Loucy (cell line): ENCODE results near the gene ALDH1A2.
"Not testable (repeated sequence)": the region's sequence is repeated elsewhere in the genome, so short reads cannot be mapped to it uniquely, and the experiment has no call there.

Experiments used
- H2AFZ ChIP-seq: fragments of 200-600 bp; sonication (generic); 2 replicates; pipeline ENCODE4 v1.6.0; 2016; ENCODE audit warnings: antibody characterized with exemption, mild to moderate bottlenecking, low read length, moderate library complexity
- H3F3A ChIP-seq: fragments of 200-600 bp; 2 replicates; pipeline ENCODE4 v1.6.0; 2016; ENCODE audit warnings: antibody characterized with exemption, low read depth, mild to moderate bottlenecking
- H3K27me3 ChIP-seq: fragments of 200-600 bp; sonication (generic); 2 replicates; pipeline ENCODE4 v1.6.1; 2014; ENCODE audit warnings: low read length, mild to moderate bottlenecking; ENCODE audit not compliant: insufficient read depth, poor library complexity, severe bottlenecking
- H3K36me3 ChIP-seq: fragments of 200-600 bp; sonication (generic); 2 replicates; pipeline ENCODE4 v1.6.1; 2016; ENCODE audit warnings: low read length; ENCODE audit not compliant: insufficient read depth
- H3K4me1 ChIP-seq: fragments of 200-600 bp; sonication (generic); 2 replicates; pipeline ENCODE4 v1.5.1; 2014; ENCODE audit warnings: low read length, mild to moderate bottlenecking; ENCODE audit not compliant: insufficient read depth, poor library complexity, severe bottlenecking
- H3K4me2 ChIP-seq: fragments of 200-600 bp; sonication (generic); 2 replicates; pipeline ENCODE4 v1.6.0; 2014; ENCODE audit warnings: antibody characterized with exemption, low read length, low read depth, mild to moderate bottlenecking; ENCODE audit not compliant: poor library complexity, severe bottlenecking
- H3K4me3 ChIP-seq: fragments of 200-600 bp; sonication (generic); 2 replicates; pipeline ENCODE4 v1.5.1; 2014; ENCODE audit warnings: low read length, mild to moderate bottlenecking, mixed read lengths; ENCODE audit not compliant: poor library complexity, severe bottlenecking
- H3K79me2 ChIP-seq: fragments of 200-600 bp; sonication (generic); 2 replicates; pipeline ENCODE4 v1.6.1; 2014; ENCODE audit warnings: low read length; ENCODE audit not compliant: insufficient read depth
- H3K9ac ChIP-seq: fragments of 200-600 bp; sonication (generic); 2 replicates; pipeline ENCODE4 v1.6.0; 2014; ENCODE audit warnings: mild to moderate bottlenecking, low read depth, low read length, moderate library complexity; ENCODE audit not compliant: poor library complexity, severe bottlenecking
- H3K9me2 ChIP-seq: fragments of 200-600 bp; sonication (generic); replicated peaks from 2 replicates; pipeline ENCODE4 v1.6.1; 2016; ENCODE audit warnings: low read depth, low read length, mixed read lengths
- H3K9me3 ChIP-seq: fragments of 200-600 bp; sonication (generic); 2 replicates; pipeline ENCODE4 v1.6.1; 2014; ENCODE audit warnings: mild to moderate bottlenecking, antibody characterized with exemption, low read length, low read depth; ENCODE audit not compliant: insufficient read depth
- H4K20me1 ChIP-seq: fragments of 200-600 bp; sonication (generic); 2 replicates; pipeline ENCODE4 v1.6.0; 2014; ENCODE audit warnings: antibody characterized with exemption, low read length, mild to moderate bottlenecking; ENCODE audit not compliant: insufficient read depth, poor library complexity, severe bottlenecking
- CTCF ChIP-seq: fragments of 200-600 bp; sonication (generic); conservative IDR thresholded peaks from 2 replicates; pipeline ENCODE4 v1.5.1; 2014; ENCODE audit warnings: mild to moderate bottlenecking, antibody characterized with exemption, low read length
- EZH2phosphoT487 ChIP-seq: fragments of 200-600 bp; IDR thresholded peaks from 2 replicates; pipeline ENCODE4 v1.6.1; 2018; ENCODE audit warnings: antibody characterized with exemption, mild to moderate bottlenecking, moderate library complexity, borderline replicate concordance

The ALDH1A2 gene

DNA sequence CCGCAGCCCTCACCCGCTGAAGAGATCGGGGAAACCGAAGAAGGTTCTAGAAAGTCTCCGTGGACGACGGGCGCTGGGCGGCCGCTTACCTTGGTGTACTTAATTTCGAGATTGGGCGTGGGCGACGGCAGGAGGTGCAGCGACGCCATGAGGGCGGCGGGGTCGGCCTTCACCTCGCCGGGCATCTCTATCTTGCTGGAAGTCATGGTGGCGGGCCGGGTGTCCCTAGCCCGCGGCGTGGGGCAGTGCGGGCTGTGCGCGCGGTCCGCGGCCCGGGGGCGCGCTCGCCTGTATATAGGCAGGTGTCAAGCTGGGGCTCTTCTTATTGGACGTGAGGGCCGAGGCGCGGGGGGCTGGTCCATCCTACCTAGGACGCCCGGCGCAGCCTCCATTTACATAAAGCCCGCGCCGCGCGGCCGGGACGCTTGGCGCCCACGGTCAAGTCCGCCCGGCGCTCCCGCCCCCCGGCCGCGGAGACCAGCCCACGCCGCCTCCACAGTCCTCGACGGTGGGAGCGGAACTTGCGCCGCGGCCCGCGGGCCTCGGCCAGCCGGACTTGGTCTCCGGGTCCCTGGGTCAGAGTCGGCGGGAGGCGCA lies at the start of gene ALDH1A2:
Gene ALDH1A2 (minus strand): TSS at position 267 of the 597 bp plus-strand sequence. CDS start 61 bp downstream, at position 206.
- no peaks in the 10 kb centered on the region for H3K4me1 ChIP-seq
- H3K9ac ChIP-seq = no peak within 1 kb of the TSS
- peaks cover 45% of the 10 kb centered on the region for H3K27me3 ChIP-seq
- TF ChIP-seq CTCF = no peak
- TF ChIP-seq EZH2phosphoT487 = no peak
- no peaks in the 10 kb centered on the region for H3F3A ChIP-seq
- no peaks in the 10 kb centered on the region for H3K9me3 ChIP-seq
- H3K79me2 ChIP-seq = no peaks in the 10 kb centered on the region
- H3K36me3 ChIP-seq = no peaks in the 10 kb centered on the region
- no peaks in the 10 kb centered on the region for H3K9me2 ChIP-seq
- H4K20me1 ChIP-seq = no peaks in the 10 kb centered on the region
- no peak within 1 kb of the TSS for H2AFZ ChIP-seq
- no peak within 1 kb of the TSS for H3K4me2 ChIP-seq
- no peak within 1 kb of the TSS for H3K4me3 ChIP-seq

GRCh38 chr15:58114812-58115211 lies 49.3 kb upstream of the ALDH1A2 start:
- no peak overlapping the region for H3K4me2 ChIP-seq

DNA sequence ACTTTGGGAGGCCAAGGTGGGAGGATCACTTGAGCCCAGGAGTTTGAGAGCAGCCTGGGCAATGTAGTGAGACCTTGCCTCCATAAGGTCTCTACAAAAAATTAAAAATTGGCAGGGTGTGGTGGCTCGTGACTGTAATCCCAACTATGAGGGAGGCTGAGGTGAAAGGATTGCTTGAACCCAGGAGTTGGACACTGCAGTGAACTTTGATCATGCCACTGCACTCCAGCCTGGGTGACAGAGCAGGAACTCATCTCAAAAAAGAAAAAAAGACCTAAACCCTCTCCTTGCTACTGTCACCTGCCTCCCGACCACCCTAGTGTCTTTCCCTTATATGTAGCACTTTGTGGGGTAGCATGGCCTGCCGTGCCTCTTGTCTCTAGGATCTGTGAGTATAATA lies 48.9 kb upstream of the ALDH1A2 start:
- Histone ChIP-seq H3K4me1 (no peaks in the 10 kb centered on the region), H3K36me3 (no peaks in the 10 kb centered on the region)

More at GRCh38 chr15:58114812-58115211, 49.3 kb upstream of the ALDH1A2 start:
- H3F3A ChIP-seq = no peaks in the 10 kb centered on the region
- TF ChIP-seq CTCF = no peak
- no peak for TF ChIP-seq EZH2phosphoT487
- no peaks in the 10 kb centered on the region for H4K20me1 ChIP-seq
- H2AFZ ChIP-seq = no peak overlapping the region
- no peaks in the 10 kb centered on the region for H3K79me2 ChIP-seq
- no peaks in the 10 kb centered on the region for H3K4me1 ChIP-seq
- H3K27me3 ChIP-seq = no peaks in the 10 kb centered on the region
- no peak overlapping the region for H3K4me3 ChIP-seq
- H3K9ac ChIP-seq = no peak overlapping the region
- no peaks in the 10 kb centered on the region for H3K9me2 ChIP-seq
- no peaks in the 10 kb centered on the region for H3K36me3 ChIP-seq
- H3K9me3 ChIP-seq = no peaks in the 10 kb centered on the region

DNA sequence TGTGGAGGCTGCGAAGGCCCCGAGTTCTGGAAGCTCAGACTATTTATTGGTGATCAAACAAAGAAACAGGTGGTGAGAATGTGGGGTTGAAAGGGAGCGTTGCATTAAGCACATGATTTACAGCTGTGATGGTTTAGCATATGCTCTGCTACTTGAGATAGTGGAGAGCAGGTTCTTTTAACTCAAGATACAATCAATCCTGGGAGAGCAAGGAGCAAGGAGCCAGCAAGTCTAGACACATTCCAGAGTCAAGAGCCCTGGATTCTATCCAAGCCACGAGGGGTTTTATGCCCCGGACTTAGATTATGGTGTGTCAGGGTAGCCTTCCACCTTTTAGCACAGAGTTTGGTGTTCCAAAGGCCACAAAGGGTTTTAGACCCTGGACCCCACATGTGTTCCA lies 47.8 kb upstream of the ALDH1A2 start:
- not testable (repeated sequence) for H3F3A ChIP-seq, H3K4me1 ChIP-seq, H3K4me2 ChIP-seq, H3K9ac ChIP-seq, H3K4me3 ChIP-seq, H3K27me3 ChIP-seq, H4K20me1 ChIP-seq, H3K9me2 ChIP-seq, H3K36me3 ChIP-seq, H2AFZ ChIP-seq, H3K9me3 ChIP-seq, H3K79me2 ChIP-seq

More for the DNA sequence above, 48.9 kb upstream of the ALDH1A2 start:
- no peak overlapping the region for H3K4me3 ChIP-seq
- no peaks in the 10 kb centered on the region for H3K9me2 ChIP-seq
- no peaks in the 10 kb centered on the region for H4K20me1 ChIP-seq
- no peaks in the 10 kb centered on the region for H3K79me2 ChIP-seq
- no peaks in the 10 kb centered on the region for H3K27me3 ChIP-seq
- H2AFZ ChIP-seq = no peak overlapping the region
- no peak overlapping the region for H3K4me2 ChIP-seq
- no peaks in the 10 kb centered on the region for H3F3A ChIP-seq
- H3K9ac ChIP-seq = no peak overlapping the region
- TF ChIP-seq CTCF (no peak), EZH2phosphoT487 (no peak)
- H3K9me3 ChIP-seq = no peaks in the 10 kb centered on the region
